NB4 (cell line): ENCODE results near the gene ACD.

ENCODE experiments used
- DNase-seq: peaks from one replicate; pipeline ENCODE4 v3.0.0; 2010; ENCODE audit warnings: low read depth
- H3K4me3 ChIP-seq: one replicate; pipeline ENCODE4 v1.5.1; 2011; ENCODE audit warnings: mild to moderate bottlenecking, low read depth, low read length, moderate library complexity
- MYC ChIP-seq: IDR thresholded peaks from 2 replicates; pipeline ENCODE4 v1.6.1; 2011; ENCODE audit warnings: low read depth, low read length
- POLR2A ChIP-seq: IDR thresholded peaks from 2 replicates; pipeline ENCODE4 v1.6.1; 2011; ENCODE audit warnings: mild to moderate bottlenecking; ENCODE audit not compliant: insufficient read length; ENCODE audit errors: extremely low read depth
- TF ChIP-seq, protein P1 (sequence below): IDR thresholded peaks from 2 replicates; pipeline ENCODE4 v1.6.1; 2011; ENCODE audit warnings: low read depth, low read length
- TF ChIP-seq, protein P2 (sequence below): IDR thresholded peaks from one replicate; pipeline ENCODE4 v1.5.1; 2012; ENCODE audit warnings: low read depth, low read length

Gene ACD

GRCh38 chr16:67659675-67660563 lies at the start of gene ACD:
Gene ACD, minus strand, starts transcription at chr16:67660260. Its CDS starts 40 bp downstream, at chr16:67660220.
- DNase-seq, result peak; percentile 92
- H3K4me3 ChIP-seq, result peak within 1 kb of the TSS; percentile 73
- peak; percentile 88 for TF ChIP-seq POLR2A
- TF ChIP-seq, protein P1, sequence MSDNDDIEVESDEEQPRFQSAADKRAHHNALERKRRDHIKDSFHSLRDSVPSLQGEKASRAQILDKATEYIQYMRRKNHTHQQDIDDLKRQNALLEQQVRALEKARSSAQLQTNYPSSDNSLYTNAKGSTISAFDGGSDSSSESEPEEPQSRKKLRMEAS, result no peak; the same call in 1 of the 2 replicates

GRCh38 chr16:67709050-67709449 lies 49.0 kb upstream of the ACD start:
- TF ChIP-seq MYC, result no peak
- no peak for TF ChIP-seq POLR2A
- TF ChIP-seq, protein P1, result no peak
- TF ChIP-seq, protein P2, sequence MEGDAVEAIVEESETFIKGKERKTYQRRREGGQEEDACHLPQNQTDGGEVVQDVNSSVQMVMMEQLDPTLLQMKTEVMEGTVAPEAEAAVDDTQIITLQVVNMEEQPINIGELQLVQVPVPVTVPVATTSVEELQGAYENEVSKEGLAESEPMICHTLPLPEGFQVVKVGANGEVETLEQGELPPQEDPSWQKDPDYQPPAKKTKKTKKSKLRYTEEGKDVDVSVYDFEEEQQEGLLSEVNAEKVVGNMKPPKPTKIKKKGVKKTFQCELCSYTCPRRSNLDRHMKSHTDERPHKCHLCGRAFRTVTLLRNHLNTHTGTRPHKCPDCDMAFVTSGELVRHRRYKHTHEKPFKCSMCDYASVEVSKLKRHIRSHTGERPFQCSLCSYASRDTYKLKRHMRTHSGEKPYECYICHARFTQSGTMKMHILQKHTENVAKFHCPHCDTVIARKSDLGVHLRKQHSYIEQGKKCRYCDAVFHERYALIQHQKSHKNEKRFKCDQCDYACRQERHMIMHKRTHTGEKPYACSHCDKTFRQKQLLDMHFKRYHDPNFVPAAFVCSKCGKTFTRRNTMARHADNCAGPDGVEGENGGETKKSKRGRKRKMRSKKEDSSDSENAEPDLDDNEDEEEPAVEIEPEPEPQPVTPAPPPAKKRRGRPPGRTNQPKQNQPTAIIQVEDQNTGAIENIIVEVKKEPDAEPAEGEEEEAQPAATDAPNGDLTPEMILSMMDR, result no peak
- no peak overlapping the region for H3K4me3 ChIP-seq
- DNase-seq, result no peak

DNA sequence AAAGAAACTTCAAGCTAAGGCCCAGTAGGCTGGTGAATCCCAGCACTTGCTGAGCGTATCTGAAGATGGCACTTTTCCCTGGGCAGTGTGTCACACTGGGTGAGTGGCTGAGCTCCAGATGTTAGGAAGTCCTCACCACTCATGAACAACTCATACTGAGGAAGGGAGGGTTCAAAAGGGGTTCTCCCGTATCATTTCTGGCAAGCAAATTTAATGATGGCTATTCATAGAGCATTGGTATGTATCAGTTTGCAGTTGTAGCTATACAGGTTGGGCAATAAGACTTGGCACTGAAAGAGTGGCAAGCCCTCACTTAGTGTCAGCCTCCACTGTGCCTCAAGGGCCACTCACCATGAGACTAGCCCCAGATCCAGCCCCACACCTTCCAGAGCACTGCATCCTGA lies 48.3 kb upstream of the ACD start:
- H3K4me3 ChIP-seq, result no peak overlapping the region
- no peak for TF ChIP-seq POLR2A
- TF ChIP-seq, protein P1, result no peak
- TF ChIP-seq, protein P2, result no peak
- DNase-seq, result no peak

GRCh38 chr16:67707790-67708189 lies 47.7 kb upstream of the ACD start:
- no peak overlapping the region for H3K4me3 ChIP-seq
- no peak for TF ChIP-seq POLR2A
- DNase-seq, result no peak

- H3K4me3 ChIP-seq, result no peak overlapping the region
- DNase-seq, result no peak
- TF ChIP-seq MYC (no peak), POLR2A (no peak)
- TF ChIP-seq, protein P2, result no peak
- TF ChIP-seq, protein P1, result no peak
These were observed 47.1 kb upstream of the ACD start for GRCh38 chr16:67707210-67707609.

GRCh38 chr16:67704110-67704509 lies 44.0 kb upstream of the ACD start:
- no peak overlapping the region for H3K4me3 ChIP-seq
- DNase-seq, result no peak
- TF ChIP-seq MYC (no peak), POLR2A (no peak)
- TF ChIP-seq, protein P1, result no peak
- TF ChIP-seq, protein P2, result no peak
